Activated naive CD4-positive, alpha-beta T cell treated with anti-CD3 and anti-CD28 coated beads, Interleukin-2, amount 10 ng/mL, durations not matched to agents 5 hours and 36 hours (primary cell): ENCODE measurements around the gene ABCG8. TPM values are rescaled to one million over a fixed set of nuclear protein-coding genes. Genes with fewer than 3 reads are reported as not detected.

Source experiments
- total RNA-seq, 2 experiments: library from RNA; stranded (reverse); gene quantifications; one replicate each; pipeline ENCODE4 v1.2.3, GENCODE V29; 2021

Gene ABCG8
- not detected for total RNA-seq

DNA sequence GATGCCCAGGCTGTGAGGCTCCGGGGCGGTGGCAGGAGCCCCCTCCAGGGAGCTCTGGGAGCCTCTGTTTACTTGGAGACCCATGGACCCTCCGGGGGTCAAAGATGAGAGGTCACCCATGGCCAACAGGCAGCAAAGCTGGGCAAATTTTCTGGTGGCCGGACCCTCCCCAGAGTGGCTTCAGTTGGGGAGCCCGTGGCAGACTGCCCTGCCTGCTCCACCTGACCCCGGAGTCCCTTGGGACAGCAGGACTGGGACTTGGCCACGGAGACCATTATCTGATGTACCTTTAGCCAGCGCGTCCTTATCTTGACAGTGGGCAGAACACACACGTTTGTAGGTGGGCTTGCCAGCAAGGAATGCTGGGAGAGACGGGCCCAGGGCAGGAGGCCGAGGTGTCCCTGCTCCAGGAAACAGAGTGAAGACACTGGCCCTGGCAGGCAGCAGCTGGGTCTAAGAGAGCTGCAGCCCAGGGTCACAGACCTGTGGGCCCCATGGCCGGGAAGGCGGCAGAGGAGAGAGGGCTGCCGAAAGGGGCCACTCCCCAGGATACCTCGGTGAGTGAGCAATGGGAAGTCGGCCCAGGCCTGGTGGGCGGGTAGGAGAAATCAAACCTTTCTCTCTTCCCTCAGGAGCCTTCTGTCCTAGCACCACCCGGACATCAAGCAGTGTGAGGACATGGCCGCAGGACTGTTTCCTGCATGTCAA lies at the start of gene ABCG8, which contains the start of gene ABCG5:
ABCG8 (plus strand) TSS at position 412 of the 708 bp plus-strand sequence; CDS start at position 495, 83 bp downstream.
ABCG5 (minus strand) TSS at position 280 of the 708 bp plus-strand sequence; CDS start at position 120, 160 bp downstream.

Other genes starting within 250 kb of the ABCG8 start
- gene THADA, start 242.9 kb upstream of the ABCG8 start, total RNA-seq = 10 to 100 TPM; 21.6 to 27.7 TPM
- under 1 TPM; 0.53 to 0.58 TPM for gene PLEKHH2, start 201.7 kb upstream of the ABCG8 start, total RNA-seq
- not detected for gene C1GALT1C1L, start 162.5 kb upstream of the ABCG8 start, total RNA-seq
- gene DYNC2LI1, start 64.9 kb upstream of the ABCG8 start, total RNA-seq = 1 to 10 TPM; 2.6 to 3.1 TPM
- gene ABCG5, start 132 bp upstream of the ABCG8 start, total RNA-seq = not detected
- gene LRPPRC, start 157.0 kb downstream of the ABCG8 start, total RNA-seq = 10 to 100 TPM; 71.3 to 73.2 TPM